Stomach (tissue), 9 donors: ENCODE results near the gene RETREG3. TPM values are rescaled to one million over a fixed set of nuclear protein-coding genes. Genes with fewer than 3 reads are reported as not detected.
A peak's percentile ranks its signal among the peaks of the same experiment; 100 is the strongest.
"Not testable (repeated sequence)": the region's sequence is repeated elsewhere in the genome, so short reads cannot be mapped to it uniquely, and the experiment has no call there.

Source experiments
- DNase-seq, 2 donors: peaks; one replicate each; pipeline versions ENCODE4 v3.0.0 to v3.0.0-alpha.2; 2013 to 2019
- H3K27ac ChIP-seq, 5 donors: fragments of 200-600 bp in 4 of 5; sonication (generic) in 4 of 5; one replicate each; pipeline ENCODE4 v1.5.1; 2013 to 2019; ENCODE audit warnings: mild to moderate bottlenecking in 1 of 5, moderate library complexity in 1 of 5
- H3K27me3 ChIP-seq, 3 donors: fragments of 200-600 bp; sonication (generic); one replicate each; pipeline ENCODE4 v1.5.1; 2017 to 2019; ENCODE audit warnings: mixed run types in 1 of 3
- H3K36me3 ChIP-seq, 4 donors: fragments of 200-600 bp; sonication (generic); 1 replicate in 3 of 4; 2 replicates in 1 of 4; pipeline ENCODE4 v1.5.1; 2016 to 2019
- H3K4me1 ChIP-seq, 4 donors: fragments of 200-600 bp; sonication (generic); one replicate each; pipeline ENCODE4 v1.5.1; 2016 to 2019
- H3K4me3 ChIP-seq, 4 donors: fragments of 200-600 bp; sonication (generic) in 3 of 4; one replicate each; pipeline ENCODE4 v1.5.1; 2016 to 2019; ENCODE audit warnings: mild to moderate bottlenecking in 1 of 4
- H3K9me3 ChIP-seq, 4 donors: fragments of 200-600 bp; sonication (generic); one replicate each; pipeline ENCODE4 v1.5.1; 2016 to 2019
- EP300 ChIP-seq: sonication (generic); formaldehyde crosslinking; IDR thresholded peaks from one replicate; pipeline ENCODE4 v1.6.1; 2017; ENCODE audit warnings: antibody characterized with exemption
- POLR2A ChIP-seq, 4 donors: fragments of 450-650 bp; IDR thresholded peaks; one replicate each; pipeline ENCODE4 v1.6.1; 2016; ENCODE audit warnings: antibody characterized with exemption in 4 of 4, control low read depth in 2 of 4, mild to moderate bottlenecking in 1 of 4, moderate library complexity in 1 of 4
- POLR2AphosphoS5 ChIP-seq, 3 donors: sonication (generic); formaldehyde crosslinking; IDR thresholded peaks; one replicate each; pipeline ENCODE4 v1.6.1; 2016; ENCODE audit warnings: antibody characterized with exemption in 3 of 3
- WGBS, 5 donors: extraction: QIAGEN DNeasy Blood & Tissue Kit in 3 of 5; methylation state at CpG; one replicate each; pipeline versions ENCODE4 v1.1.5 to v1.1.7; 2013 to 2018; 5-methylcytosine and 5-hydroxymethylcytosine counted together
- intact Hi-C: fragments of 100-400 bp; cut with DNase I; formaldehyde crosslinking; loops from one replicate; pipeline ENCODE4 v1.15.1; 2023; ENCODE audit warnings: low total_unique reads
- polyA plus RNA-seq, 3 donors: library from polyadenylated mRNA; stranded (reverse); fragments of 200-250 nt; gene quantifications; one replicate each; pipeline ENCODE4 v1.2.3, GENCODE V29; 2013
- total RNA-seq, 5 donors: library from RNA; depleted of rRNA; stranded (reverse); fragments of >200 nt; gene quantifications; one replicate each; pipeline versions ENCODE4 v1.1.0 to v1.2.3, GENCODE V29; 2014 to 2016
- TF ChIP-seq, protein P1 (sequence below), 7 experiments: fragments of 450-650 bp in 4 of 7; fragments of 200-600 bp in 3 of 7; sonication (generic) in 3 of 7; IDR thresholded peaks; one replicate each; pipeline ENCODE4 v1.5.1; 2016 to 2019; ENCODE audit warnings: antibody characterized with exemption in 7 of 7, control low read depth in 2 of 7, mild to moderate bottlenecking in 1 of 7
- donor health status: healthy with polysubstance abuse.
- donor health status: Bipolar disorder and iron deficiency.
- donor health status: healthy.

RETREG3 gene
- total and polyA plus RNA-seq, 8 donors = 9.5 to 74.8 (median 25.5) TPM

DNA sequence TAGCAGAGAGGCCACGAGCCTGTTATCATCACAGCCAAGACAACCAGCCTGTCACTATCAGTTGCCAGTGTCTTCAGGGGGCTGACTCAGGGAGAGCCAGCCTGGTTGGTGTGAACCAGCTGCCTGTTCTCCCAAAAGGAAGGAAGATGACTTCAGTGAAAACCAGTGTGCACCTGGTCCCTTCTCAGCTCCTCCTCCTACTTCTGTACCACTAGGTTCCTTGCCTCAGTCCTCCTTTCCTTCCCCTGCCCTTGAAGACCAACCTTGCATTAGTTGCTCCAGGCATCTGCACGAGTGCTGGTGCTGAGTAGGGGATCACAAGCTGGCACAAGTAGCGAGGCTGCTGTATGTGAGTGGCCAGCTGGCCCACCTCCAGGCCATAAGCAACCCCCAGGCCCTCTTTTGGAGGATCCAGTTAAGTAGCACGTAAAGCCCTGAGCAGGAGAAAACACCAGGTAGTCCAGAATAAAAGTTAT, 8.8 kb upstream of the RETREG3 start:
- peak overlapping the region; percentile 64 to 77 (median 71) for H3K27ac ChIP-seq
- DNase-seq = peak in 1 of 2 donors; percentile 10
- H3K9me3 ChIP-seq = no peaks in the 10 kb centered on the region
- intact Hi-C loops = no loop called here
- 26 to 49% (median 40%) methylated on average over 4 of the region's 4 CpGs for WGBS, 5 donors
- peaks cover 30 to 34% (median 32%) of the 10 kb centered on the region in 4 donors for H3K36me3 ChIP-seq
- H3K27me3 ChIP-seq = no peaks in the 10 kb centered on the region
- TF ChIP-seq, protein P1, sequence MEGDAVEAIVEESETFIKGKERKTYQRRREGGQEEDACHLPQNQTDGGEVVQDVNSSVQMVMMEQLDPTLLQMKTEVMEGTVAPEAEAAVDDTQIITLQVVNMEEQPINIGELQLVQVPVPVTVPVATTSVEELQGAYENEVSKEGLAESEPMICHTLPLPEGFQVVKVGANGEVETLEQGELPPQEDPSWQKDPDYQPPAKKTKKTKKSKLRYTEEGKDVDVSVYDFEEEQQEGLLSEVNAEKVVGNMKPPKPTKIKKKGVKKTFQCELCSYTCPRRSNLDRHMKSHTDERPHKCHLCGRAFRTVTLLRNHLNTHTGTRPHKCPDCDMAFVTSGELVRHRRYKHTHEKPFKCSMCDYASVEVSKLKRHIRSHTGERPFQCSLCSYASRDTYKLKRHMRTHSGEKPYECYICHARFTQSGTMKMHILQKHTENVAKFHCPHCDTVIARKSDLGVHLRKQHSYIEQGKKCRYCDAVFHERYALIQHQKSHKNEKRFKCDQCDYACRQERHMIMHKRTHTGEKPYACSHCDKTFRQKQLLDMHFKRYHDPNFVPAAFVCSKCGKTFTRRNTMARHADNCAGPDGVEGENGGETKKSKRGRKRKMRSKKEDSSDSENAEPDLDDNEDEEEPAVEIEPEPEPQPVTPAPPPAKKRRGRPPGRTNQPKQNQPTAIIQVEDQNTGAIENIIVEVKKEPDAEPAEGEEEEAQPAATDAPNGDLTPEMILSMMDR (IDR thresholded peaks at IDR 0.05) = no peak
- TF ChIP-seq POLR2AphosphoS5 (IDR thresholded peaks at IDR 0.05) = no peak
- no peak for TF ChIP-seq POLR2A (IDR thresholded peaks at IDR 0.05)
- no peak for TF ChIP-seq EP300
- H3K4me1 ChIP-seq = peaks cover 15 to 20% (median 16%) of the 10 kb centered on the region in 4 donors
- H3K4me3 ChIP-seq = no peak overlapping the region

DNA sequence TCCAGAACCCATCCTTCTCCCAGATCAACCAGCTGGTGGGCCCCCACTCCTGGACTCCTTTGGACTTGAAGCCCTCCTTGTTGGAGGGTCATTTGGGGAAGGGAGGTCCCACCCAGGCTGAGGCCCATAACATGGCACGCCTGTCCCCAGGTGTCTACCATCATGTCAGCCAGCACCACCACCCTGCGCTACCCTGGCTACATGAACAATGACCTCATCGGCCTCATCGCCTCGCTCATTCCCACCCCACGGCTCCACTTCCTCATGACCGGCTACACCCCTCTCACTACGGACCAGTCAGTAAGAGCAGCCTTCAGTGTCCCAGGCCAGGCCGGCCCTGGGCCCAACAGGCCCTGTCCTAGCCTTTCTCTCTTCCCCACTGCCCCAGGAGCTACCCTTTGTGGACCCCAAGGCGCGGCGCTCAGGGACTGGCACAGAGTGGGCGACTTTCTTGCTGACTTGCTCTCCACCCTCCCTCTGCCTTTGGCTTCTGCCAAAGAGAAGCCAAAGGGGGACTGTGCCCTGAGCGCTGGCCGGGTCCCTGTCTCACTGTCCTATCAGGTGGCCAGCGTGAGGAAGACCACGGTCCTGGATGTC, 4.6 kb upstream of the RETREG3 start:
- Histone ChIP-seq H3K9me3 (no peaks in the 10 kb centered on the region), H3K4me1 (peaks cover 17 to 23% (median 19%) of the 10 kb centered on the region in 4 donors), H3K4me3 (no peak overlapping the region), H3K36me3 (peaks cover 43 to 51% (median 48%) of the 10 kb centered on the region in 4 donors), H3K27me3 (no peaks in the 10 kb centered on the region), H3K27ac (no peak overlapping the region)
- DNase-seq = no peak
- intact Hi-C loops = no loop called here
- 94 to 98% (median 96%) methylated on average over 17 of the region's 17 CpGs for WGBS, 5 donors
- no peak for TF ChIP-seq POLR2A (IDR thresholded peaks at IDR 0.05)
- TF ChIP-seq, protein P1 (IDR thresholded peaks at IDR 0.05) = no peak
- TF ChIP-seq POLR2AphosphoS5 (IDR thresholded peaks at IDR 0.05) = no peak
- TF ChIP-seq EP300 = no peak

DNA sequence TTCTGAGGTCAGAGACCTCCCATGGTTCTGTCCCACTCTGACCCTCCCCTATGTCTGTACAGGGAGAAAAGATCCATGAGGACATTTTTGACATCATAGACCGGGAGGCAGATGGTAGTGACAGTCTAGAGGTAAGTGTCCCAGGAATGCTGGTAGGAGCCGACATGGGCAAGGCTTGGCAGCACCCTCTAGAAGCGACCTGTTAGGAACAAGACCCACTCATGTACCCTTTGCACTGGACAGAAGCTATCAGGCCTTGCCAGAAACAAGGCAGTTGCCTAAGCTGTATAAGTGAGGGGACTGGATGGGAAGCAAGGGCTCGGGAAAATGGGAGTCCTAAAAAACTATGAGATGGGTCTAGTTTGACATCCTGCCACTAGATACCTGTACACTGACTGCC, 2.8 kb upstream of the RETREG3 start:
- intact Hi-C loops = no loop called here
- no peak overlapping the region for H3K4me3 ChIP-seq
- no peak for TF ChIP-seq POLR2AphosphoS5 (IDR thresholded peaks at IDR 0.05)
- TF ChIP-seq EP300 = no peak
- no peak for TF ChIP-seq POLR2A (IDR thresholded peaks at IDR 0.05)
- TF ChIP-seq, protein P1 (IDR thresholded peaks at IDR 0.05) = no peak
- 95 to 98% (median 97%) methylated on average over 4 of the region's 4 CpGs for WGBS, 5 donors
- H3K27me3 ChIP-seq = no peaks in the 10 kb centered on the region
- no peak overlapping the region for H3K27ac ChIP-seq
- no peaks in the 10 kb centered on the region for H3K9me3 ChIP-seq
- H3K4me1 ChIP-seq = peaks cover 20 to 28% (median 22%) of the 10 kb centered on the region in 4 donors
- H3K36me3 ChIP-seq = peaks cover 43 to 51% (median 48%) of the 10 kb centered on the region in 4 donors
- no peak for DNase-seq

DNA sequence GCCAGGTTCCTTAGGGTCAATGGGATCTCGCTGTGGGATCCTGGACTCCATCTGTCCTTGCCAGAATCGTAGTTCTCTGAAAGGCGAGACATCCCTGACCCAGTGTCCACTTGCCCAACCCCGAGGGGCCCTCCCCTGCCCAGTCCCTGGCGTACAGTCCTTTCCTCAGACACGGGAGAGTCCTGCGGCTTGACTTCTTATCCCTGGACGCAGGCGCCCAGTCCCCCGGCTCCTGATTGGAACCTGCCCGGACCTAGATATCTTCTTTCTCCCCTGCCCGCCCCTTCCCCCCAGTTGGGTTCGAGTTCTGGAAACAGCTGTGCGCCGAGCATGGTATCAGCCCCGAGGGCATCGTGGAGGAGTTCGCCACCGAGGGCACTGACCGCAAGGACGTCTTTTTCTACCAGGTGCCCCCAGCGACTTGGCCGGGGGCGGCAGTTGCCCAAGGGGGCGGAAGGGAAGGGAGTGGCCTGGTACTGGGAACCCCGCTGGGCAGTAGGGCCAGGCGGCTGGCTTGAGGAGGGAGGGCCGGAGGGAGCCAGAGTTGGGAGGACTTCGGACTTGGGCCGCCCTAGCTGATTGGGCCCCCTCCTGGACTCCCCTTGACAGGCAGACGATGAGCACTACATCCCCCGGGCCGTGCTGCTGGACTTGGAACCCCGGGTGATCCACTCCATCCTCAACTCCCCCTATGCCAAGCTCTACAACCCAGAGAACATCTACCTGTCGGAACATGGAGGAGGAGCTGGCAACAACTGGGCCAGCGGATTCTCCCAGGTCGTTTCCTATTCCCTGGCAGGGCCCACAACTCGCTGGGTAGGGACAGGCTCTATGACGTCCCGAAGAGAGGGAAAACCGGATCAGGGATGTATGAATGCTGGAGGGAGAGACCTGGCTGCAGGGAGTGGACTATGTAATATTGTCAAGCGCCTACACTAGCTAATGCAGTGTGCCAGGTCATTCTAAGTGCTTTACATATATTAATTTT, 934 bp upstream of the RETREG3 start:
- DNase-seq = peak in 1 of 2 donors; percentile 48
- Histone ChIP-seq H3K4me1 (peaks cover 29 to 47% (median 41%) of the 10 kb centered on the region in 4 donors), H3K4me3 (peak overlapping the region; percentile 71 to 91 (median 83)), H3K27ac (peak overlapping the region; percentile 81 to 94 (median 91)), H3K36me3 (peaks cover 34 to 39% (median 37%) of the 10 kb centered on the region in 4 donors)
- WGBS, 5 donors = 7 to 10% (median 8%) methylated on average over 27 to 35 of the region's 42 CpGs
- H3K9me3 ChIP-seq, intact Hi-C loops, H3K27me3 ChIP-seq: not testable (repeated sequence)
